GM12874 (cell line): ENCODE results near the gene IDI1.

Experiments used
- CTCF ChIP-seq: IDR thresholded peaks from 2 replicates; pipeline ENCODE4 v1.5.1; 2011; ENCODE audit warnings: low read depth, mild to moderate bottlenecking, control low read depth, low read length, moderate library complexity; ENCODE audit not compliant: insufficient read depth

IDI1 gene

GRCh38 chr10:1058017-1058416 is 9.1 kb upstream of the IDI1 start:
- TF ChIP-seq CTCF = no peak

- no peak for TF ChIP-seq CTCF
These were observed 8.3 kb upstream of the IDI1 start for GRCh38 chr10:1057106-1057657.

GRCh38 chr10:1056326-1057105 is 7.6 kb upstream of the IDI1 start, which contains the start of gene WDR37:
WDR37 (plus strand) TSS chr10:1056385; CDS start chr10:1072156, 15,771 bp downstream.
- TF ChIP-seq CTCF = no peak

GRCh38 chr10:1054684-1055083 is 5.8 kb upstream of the IDI1 start:
- TF ChIP-seq CTCF = no peak

- peak; percentile 28; the same call in 1 of the 2 replicates for TF ChIP-seq CTCF
These were observed 1.6 kb upstream of the IDI1 start for GRCh38 chr10:1050554-1050953.

- no peak for TF ChIP-seq CTCF
These were observed 1.2 kb upstream of the IDI1 start for GRCh38 chr10:1050145-1050544.

GRCh38 chr10:1049425-1049958 is 573 bp upstream of the IDI1 start:
- TF ChIP-seq CTCF = no peak
